ENCODE data around the gene HAUS5. TPM values are rescaled to one million over a fixed set of nuclear protein-coding genes. Genes with fewer than 3 reads are reported as not detected.
A peak's percentile ranks its signal among the peaks of the same experiment; 100 is the strongest.

Gene HAUS5
- polyA plus RNA-seq = 11.4 TPM

GRCh38 chr19:35612559-35613321 lies at the start of gene HAUS5:
HAUS5 (plus strand) TSS chr19:35612735; CDS start chr19:35612795, 60 bp downstream.
- Mint-ChIP-seq H3K4me3 (peak within 1 kb of the TSS; percentile 83 to 97 (median 88)), H3K4me1 (peaks cover 25 to 29% (median 26%) of the 10 kb centered on the region in 3 donors)

GRCh38 chr19:35562776-35563175 lies 49.8 kb upstream of the HAUS5 start:
- Mint-ChIP-seq H3K27me3 (peaks cover 40% of the 10 kb centered on the region), H3K36me3 (no peaks in the 10 kb centered on the region), H3K9me3 (peaks cover 0 to 3% (median 0%) of the 10 kb centered on the region in 3 donors), H3K4me3 (no peak overlapping the region), H3K4me1 (peaks cover 0 to 10% (median 10%) of the 10 kb centered on the region in 3 donors), H3K27ac (no peak overlapping the region)

More at GRCh38 chr19:35612559-35613321, at the start of gene HAUS5:
- Mint-ChIP-seq H3K27me3 (no peaks in the 10 kb centered on the region), H3K27ac (peak within 1 kb of the TSS; percentile 96 to 99 (median 99)), H3K36me3 (peaks cover 4% of the 10 kb centered on the region), H3K9me3 (peaks cover 0 to 6% (median 2%) of the 10 kb centered on the region in 3 donors)

- Mint-ChIP-seq H3K27ac (no peak within 1 kb of the TSS), H3K36me3 (no peaks in the 10 kb centered on the region), H3K27me3 (peaks cover 41% of the 10 kb centered on the region), H3K4me3 (no peak within 1 kb of the TSS), H3K4me1 (peaks cover 0 to 10% (median 9%) of the 10 kb centered on the region in 3 donors), H3K9me3 (peaks cover 0 to 3% (median 0%) of the 10 kb centered on the region in 3 donors)
Measured at GRCh38 chr19:35563207-35563829, 49.2 kb upstream of the HAUS5 start, which contains the start of gene ATP4A. ATP4A (minus strand) TSS chr19:35563658; CDS start chr19:35563629, 29 bp downstream.

GRCh38 chr19:35565016-35565856 lies 47.3 kb upstream of the HAUS5 start:
- no peaks in the 10 kb centered on the region for H3K36me3 Mint-ChIP-seq
- H3K27me3 Mint-ChIP-seq = peaks cover 30% of the 10 kb centered on the region
- H3K4me3 Mint-ChIP-seq = no peak overlapping the region
- no peak overlapping the region for H3K27ac Mint-ChIP-seq
- peaks cover 0 to 1% (median 0%) of the 10 kb centered on the region in 3 donors for H3K9me3 Mint-ChIP-seq
- H3K4me1 Mint-ChIP-seq = no peaks in the 10 kb centered on the region

GRCh38 chr19:35566738-35567137 lies 45.8 kb upstream of the HAUS5 start:
- Mint-ChIP-seq H3K9me3 (peaks cover 0 to 1% (median 0%) of the 10 kb centered on the region in 3 donors), H3K4me3 (no peak overlapping the region), H3K27ac (no peak overlapping the region), H3K4me1 (no peaks in the 10 kb centered on the region), H3K36me3 (no peaks in the 10 kb centered on the region), H3K27me3 (peaks cover 34% of the 10 kb centered on the region)

GRCh38 chr19:35569281-35569781 lies 43.2 kb upstream of the HAUS5 start:
- H3K27me3 Mint-ChIP-seq = peaks cover 27% of the 10 kb centered on the region
- no peak overlapping the region for H3K27ac Mint-ChIP-seq
- H3K4me1 Mint-ChIP-seq = no peaks in the 10 kb centered on the region
- no peaks in the 10 kb centered on the region for H3K36me3 Mint-ChIP-seq
- peaks cover 0 to 5% (median 1%) of the 10 kb centered on the region in 3 donors for H3K9me3 Mint-ChIP-seq
- no peak overlapping the region for H3K4me3 Mint-ChIP-seq

- Mint-ChIP-seq H3K27me3 (peaks cover 28% of the 10 kb centered on the region), H3K4me1 (no peaks in the 10 kb centered on the region), H3K4me3 (no peak overlapping the region), H3K36me3 (no peaks in the 10 kb centered on the region), H3K9me3 (peaks cover 5 to 18% (median 15%) of the 10 kb centered on the region in 3 donors), H3K27ac (no peak overlapping the region)
Measured at GRCh38 chr19:35571406-35571965, 41.0 kb upstream of the HAUS5 start.

GRCh38 chr19:35577918-35578317 lies 34.6 kb upstream of the HAUS5 start:
- Mint-ChIP-seq H3K27me3 (peaks cover 9% of the 10 kb centered on the region), H3K9me3 (peaks cover 12 to 24% (median 24%) of the 10 kb centered on the region in 3 donors), H3K4me1 (no peaks in the 10 kb centered on the region), H3K4me3 (no peak overlapping the region), H3K27ac (no peak overlapping the region), H3K36me3 (peaks cover 3% of the 10 kb centered on the region)

GRCh38 chr19:35578707-35579106 lies 33.8 kb upstream of the HAUS5 start:
- peaks cover 9% of the 10 kb centered on the region for H3K27me3 Mint-ChIP-seq
- peaks cover 3% of the 10 kb centered on the region for H3K36me3 Mint-ChIP-seq
- H3K4me1 Mint-ChIP-seq = no peaks in the 10 kb centered on the region
- no peak overlapping the region for H3K27ac Mint-ChIP-seq
- peaks cover 12 to 24% (median 21%) of the 10 kb centered on the region in 3 donors for H3K9me3 Mint-ChIP-seq
- H3K4me3 Mint-ChIP-seq = no peak overlapping the region

GRCh38 chr19:35582760-35583159 lies 29.8 kb upstream of the HAUS5 start:
- Mint-ChIP-seq H3K9me3 (peaks cover 0 to 3% (median 0%) of the 10 kb centered on the region in 3 donors), H3K27ac (no peak overlapping the region), H3K36me3 (peaks cover under 1% of the 10 kb centered on the region), H3K4me3 (no peak overlapping the region), H3K4me1 (no peaks in the 10 kb centered on the region), H3K27me3 (peaks cover 16% of the 10 kb centered on the region)

GRCh38 chr19:35585848-35586247 lies 26.7 kb upstream of the HAUS5 start, which contains the start of gene PMIS2:
PMIS2 (plus strand) TSS chr19:35586173; CDS start chr19:35586260, 87 bp downstream.
- H3K36me3 Mint-ChIP-seq = no peaks in the 10 kb centered on the region
- H3K27me3 Mint-ChIP-seq = peaks cover 10% of the 10 kb centered on the region
- no peak within 1 kb of the TSS for H3K27ac Mint-ChIP-seq
- H3K9me3 Mint-ChIP-seq = peaks cover 0 to 1% (median 0%) of the 10 kb centered on the region in 3 donors
- no peaks in the 10 kb centered on the region for H3K4me1 Mint-ChIP-seq
- H3K4me3 Mint-ChIP-seq = no peak within 1 kb of the TSS

GRCh38 chr19:35587321-35587720 lies 25.2 kb upstream of the HAUS5 start:
- no peak overlapping the region for H3K27ac Mint-ChIP-seq
- H3K9me3 Mint-ChIP-seq = peaks cover 0 to 1% (median 0%) of the 10 kb centered on the region in 3 donors
- no peaks in the 10 kb centered on the region for H3K4me1 Mint-ChIP-seq
- no peaks in the 10 kb centered on the region for H3K36me3 Mint-ChIP-seq
- H3K27me3 Mint-ChIP-seq = peaks cover 10% of the 10 kb centered on the region
- no peak overlapping the region for H3K4me3 Mint-ChIP-seq

- Mint-ChIP-seq H3K4me3 (no peak overlapping the region), H3K27ac (no peak overlapping the region), H3K36me3 (no peaks in the 10 kb centered on the region), H3K27me3 (peaks cover 6% of the 10 kb centered on the region), H3K4me1 (no peaks in the 10 kb centered on the region), H3K9me3 (peaks cover 0 to 1% (median 0%) of the 10 kb centered on the region in 3 donors)
Measured at GRCh38 chr19:35590875-35591274, 21.7 kb upstream of the HAUS5 start.

GRCh38 chr19:35592226-35592625 lies 20.3 kb upstream of the HAUS5 start:
- no peaks in the 10 kb centered on the region for H3K9me3 Mint-ChIP-seq
- H3K36me3 Mint-ChIP-seq = no peaks in the 10 kb centered on the region
- peak overlapping the region in 1 of 4 donors; percentile 34 for H3K4me3 Mint-ChIP-seq
- H3K4me1 Mint-ChIP-seq = peaks cover 0 to 3% (median 0%) of the 10 kb centered on the region in 3 donors
- no peak overlapping the region for H3K27ac Mint-ChIP-seq
- H3K27me3 Mint-ChIP-seq = peaks cover 1% of the 10 kb centered on the region
